ENCODE measurements around the gene CLEC11A.

CLEC11A gene

GRCh38 chr19:50679177-50680125, 43.7 kb upstream of the CLEC11A start:
- Histone ChIP-seq H2AFZ (ENCODE audit: low read length) (no peak overlapping the region), H3K4me3 (ENCODE audit: low read length, poor library complexity, severe bottlenecking) (no peak overlapping the region)
- TF ChIP-seq CTCF (conservative IDR thresholded peaks at IDR 0.05; ENCODE audit: low read length) = no peak
- TF ChIP-seq EZH2phosphoT487 (IDR thresholded peaks at IDR 0.05; ENCODE audit: borderline replicate concordance) = no peak

GRCh38 chr19:50686310-50687032, 36.7 kb upstream of the CLEC11A start:
- Histone ChIP-seq H3K36me3 (ENCODE audit: insufficient read depth, low read length) (no peaks in the 10 kb centered on the region), H3K4me1 (ENCODE audit: insufficient read depth, low read length, poor library complexity, severe bottlenecking) (no peaks in the 10 kb centered on the region), H4K20me1 (ENCODE audit: insufficient read depth, low read length, poor library complexity, severe bottlenecking) (no peaks in the 10 kb centered on the region), H3K9ac (ENCODE audit: low read depth, low read length, poor library complexity, severe bottlenecking) (no peak overlapping the region), H2AFZ (ENCODE audit: low read length) (no peak overlapping the region), H3K4me3 (ENCODE audit: low read length, poor library complexity, severe bottlenecking) (no peak overlapping the region), H3F3A (ENCODE audit: low read depth) (no peaks in the 10 kb centered on the region), H3K4me2 (ENCODE audit: low read depth, low read length, poor library complexity, severe bottlenecking) (no peak overlapping the region), H3K79me2 (ENCODE audit: insufficient read depth, low read length) (no peaks in the 10 kb centered on the region), H3K9me3 (ENCODE audit: insufficient read depth, low read depth, low read length) (no peaks in the 10 kb centered on the region), H3K27me3 (ENCODE audit: insufficient read depth, low read length, poor library complexity, severe bottlenecking) (no peaks in the 10 kb centered on the region), H3K9me2 (replicated peaks; ENCODE audit: low read depth, low read length) (no peaks in the 10 kb centered on the region)
- TF ChIP-seq CTCF (conservative IDR thresholded peaks at IDR 0.05; ENCODE audit: low read length) = no peak
- TF ChIP-seq EZH2phosphoT487 (IDR thresholded peaks at IDR 0.05; ENCODE audit: borderline replicate concordance) = no peak

More at GRCh38 chr19:50679177-50680125, 43.7 kb upstream of the CLEC11A start:
- H3K79me2 ChIP-seq (ENCODE audit: insufficient read depth, low read length) = no peaks in the 10 kb centered on the region
- H3K4me1 ChIP-seq (ENCODE audit: insufficient read depth, low read length, poor library complexity, severe bottlenecking) = no peaks in the 10 kb centered on the region
- no peaks in the 10 kb centered on the region for H3K36me3 ChIP-seq (ENCODE audit: insufficient read depth, low read length)
- H4K20me1 ChIP-seq (ENCODE audit: insufficient read depth, low read length, poor library complexity, severe bottlenecking) = no peaks in the 10 kb centered on the region
- H3K9ac ChIP-seq (ENCODE audit: low read depth, low read length, poor library complexity, severe bottlenecking) = no peak overlapping the region
- H3K9me3 ChIP-seq (ENCODE audit: insufficient read depth, low read depth, low read length) = no peaks in the 10 kb centered on the region
- H3K4me2 ChIP-seq (ENCODE audit: low read depth, low read length, poor library complexity, severe bottlenecking) = no peak overlapping the region
- H3K9me2 ChIP-seq (replicated peaks; ENCODE audit: low read depth, low read length) = no peaks in the 10 kb centered on the region
- H3K27me3 ChIP-seq (ENCODE audit: insufficient read depth, low read length, poor library complexity, severe bottlenecking) = no peaks in the 10 kb centered on the region
- no peaks in the 10 kb centered on the region for H3F3A ChIP-seq (ENCODE audit: low read depth)

- Histone ChIP-seq H3K79me2 (ENCODE audit: insufficient read depth, low read length) (no peaks in the 10 kb centered on the region), H4K20me1 (ENCODE audit: insufficient read depth, low read length, poor library complexity, severe bottlenecking) (no peaks in the 10 kb centered on the region), H3K9me3 (ENCODE audit: insufficient read depth, low read depth, low read length) (no peaks in the 10 kb centered on the region), H3K4me1 (ENCODE audit: insufficient read depth, low read length, poor library complexity, severe bottlenecking) (no peaks in the 10 kb centered on the region), H3K4me2 (ENCODE audit: low read depth, low read length, poor library complexity, severe bottlenecking) (no peak overlapping the region), H3K27me3 (ENCODE audit: insufficient read depth, low read length, poor library complexity, severe bottlenecking) (no peaks in the 10 kb centered on the region), H3F3A (ENCODE audit: low read depth) (no peaks in the 10 kb centered on the region), H2AFZ (ENCODE audit: low read length) (no peak overlapping the region), H3K9ac (ENCODE audit: low read depth, low read length, poor library complexity, severe bottlenecking) (no peak overlapping the region), H3K36me3 (ENCODE audit: insufficient read depth, low read length) (no peaks in the 10 kb centered on the region), H3K4me3 (ENCODE audit: low read length, poor library complexity, severe bottlenecking) (no peak overlapping the region), H3K9me2 (replicated peaks; ENCODE audit: low read depth, low read length) (no peaks in the 10 kb centered on the region)
- TF ChIP-seq CTCF (conservative IDR thresholded peaks at IDR 0.05; ENCODE audit: low read length) (no peak), EZH2phosphoT487 (IDR thresholded peaks at IDR 0.05; ENCODE audit: borderline replicate concordance) (no peak)
Observed at GRCh38 chr19:50688766-50689165, 34.4 kb upstream of the CLEC11A start.
